Measurements from ENCODE around the gene SOCS1. TPM values are rescaled to one million over a fixed set of nuclear protein-coding genes. Genes with fewer than 3 reads are reported as not detected.
A peak's percentile ranks its signal among the peaks of the same experiment; 100 is the strongest.

The SOCS1 gene
- total RNA-seq, 2 experiments from 2014 or later, result 127 to 133 TPM

GRCh38 chr16:11264155-11264832, 8.3 kb upstream of the SOCS1 start:
- no peaks in the 10 kb centered on the region for H3K27me3 Mint-ChIP-seq
- H3K36me3 Mint-ChIP-seq (ENCODE audit: low read depth), result no peaks in the 10 kb centered on the region
- no peaks in the 10 kb centered on the region for H3K9me3 Mint-ChIP-seq
- peaks cover 50% of the 10 kb centered on the region for H3K4me1 Mint-ChIP-seq
- H3K27ac Mint-ChIP-seq, result peak overlapping the region; percentile 91
- POLR2A ChIA-PET, result no interaction called here
- CTCF ChIA-PET, result interaction anchor here (1.0 to 1.3 kb wide), 4 partner anchors 8 to 108 kb away, joined by 3 to 5 read pairs (median 4); partner anchors contain the start of genes PRM3 and SOCS1
- H3K4me3 Mint-ChIP-seq, result peak overlapping the region; percentile 47
- DNase-seq, result no peak

- CTCF ChIA-PET, result interaction anchor here (0.7 to 1.3 kb wide), 4 partner anchors 10 to 295 kb away, joined by 3 to 5 read pairs (median 4); partner anchors contain the start of gene PRM3
- Mint-ChIP-seq H3K4me1 (peaks cover 56% of the 10 kb centered on the region), H3K9me3 (no peaks in the 10 kb centered on the region), H3K27ac (peak overlapping the region; percentile 91), H3K36me3 (ENCODE audit: low read depth) (no peaks in the 10 kb centered on the region), H3K27me3 (no peaks in the 10 kb centered on the region), H3K4me3 (peak overlapping the region; percentile 47)
- peak; percentile 72 for DNase-seq
- POLR2A ChIA-PET, result interaction anchor here (0.6 kb wide), 1 partner anchor 87 kb away, joined by 6 read pairs; no protein-coding TSS in a partner anchor
Observed at GRCh38 chr16:11263737-11264136, 7.7 kb upstream of the SOCS1 start.

GRCh38 chr16:11262915-11263314, 6.9 kb upstream of the SOCS1 start:
- Mint-ChIP-seq H3K27ac (peak overlapping the region; percentile 91), H3K36me3 (ENCODE audit: low read depth) (no peaks in the 10 kb centered on the region), H3K27me3 (no peaks in the 10 kb centered on the region), H3K9me3 (no peaks in the 10 kb centered on the region), H3K4me1 (peaks cover 63% of the 10 kb centered on the region), H3K4me3 (no peak overlapping the region)
- ChIA-PET CTCF (interaction anchor here (0.7 to 1.9 kb wide), 4 partner anchors 29 to 298 kb away, joined by 3 to 11 read pairs (median 4); no protein-coding TSS in a partner anchor), POLR2A (interaction anchor here (0.6 kb wide), 1 partner anchor 88 kb away, joined by 6 read pairs; no protein-coding TSS in a partner anchor)
- DNase-seq, result no peak

- ChIA-PET CTCF (interaction anchor here (0.6 to 7.2 kb wide), 5 partner anchors 9 to 296 kb away, joined by 3 to 72 read pairs (median 4); partner anchors contain the start of gene TNP2), POLR2A (no interaction called here)
- Mint-ChIP-seq H3K27ac (peak overlapping the region; percentile 58), H3K4me3 (no peak overlapping the region), H3K36me3 (ENCODE audit: low read depth) (peaks cover 2% of the 10 kb centered on the region), H3K9me3 (no peaks in the 10 kb centered on the region), H3K27me3 (no peaks in the 10 kb centered on the region), H3K4me1 (peaks cover 70% of the 10 kb centered on the region)
- no peak for DNase-seq
Observed at GRCh38 chr16:11260596-11260966, 4.6 kb upstream of the SOCS1 start.

- no peaks in the 10 kb centered on the region for H3K9me3 Mint-ChIP-seq
- no peaks in the 10 kb centered on the region for H3K27me3 Mint-ChIP-seq
- no peak overlapping the region for H3K4me3 Mint-ChIP-seq
- ChIA-PET POLR2A (no interaction called here), CTCF (interaction anchor here (0.6 to 7.2 kb wide), 7 partner anchors 9 to 296 kb away, joined by 3 to 72 read pairs (median 4); partner anchors contain the start of gene TNP2)
- peaks cover 4% of the 10 kb centered on the region for H3K36me3 Mint-ChIP-seq (ENCODE audit: low read depth)
- peak overlapping the region; percentile 87 for H3K27ac Mint-ChIP-seq
- H3K4me1 Mint-ChIP-seq, result peaks cover 65% of the 10 kb centered on the region
- no peak for DNase-seq
Observed at GRCh38 chr16:11259655-11260595, 3.9 kb upstream of the SOCS1 start.

GRCh38 chr16:11258553-11259492, 2.8 kb upstream of the SOCS1 start:
- DNase-seq, result peak; percentile 78
- ChIA-PET POLR2A (interaction anchor here (0.6 to 0.8 kb wide), 3 partner anchors 52 to 294 kb away, joined by 3 read pairs; no protein-coding TSS in a partner anchor), CTCF (interaction anchor here (0.5 to 7.2 kb wide), 14 partner anchors 9 to 301 kb away, joined by 3 to 72 read pairs (median 4); partner anchors contain the start of gene PRM3)
- H3K36me3 Mint-ChIP-seq (ENCODE audit: low read depth), result peaks cover 13% of the 10 kb centered on the region
- H3K9me3 Mint-ChIP-seq, result no peaks in the 10 kb centered on the region
- peaks cover 54% of the 10 kb centered on the region for H3K4me1 Mint-ChIP-seq
- H3K27me3 Mint-ChIP-seq, result no peaks in the 10 kb centered on the region
- peak overlapping the region; percentile 87 for H3K27ac Mint-ChIP-seq
- H3K4me3 Mint-ChIP-seq, result peak overlapping the region; percentile 59

- CTCF ChIA-PET, result interaction anchor here (0.8 to 7.2 kb wide), 21 partner anchors 10 to 299 kb away, joined by 3 to 72 read pairs (median 6); partner anchors contain the start of genes PRM3 and TNP2
- Mint-ChIP-seq H3K9me3 (no peaks in the 10 kb centered on the region), H3K36me3 (ENCODE audit: low read depth) (peaks cover 28% of the 10 kb centered on the region), H3K27me3 (no peaks in the 10 kb centered on the region), H3K4me3 (peak overlapping the region; percentile 96), H3K4me1 (peaks cover 43% of the 10 kb centered on the region), H3K27ac (peak overlapping the region; percentile 97)
- POLR2A ChIA-PET, result interaction anchor here (0.6 to 1.1 kb wide), 3 partner anchors 19 to 163 kb away, joined by 3 to 6 read pairs (median 3); no protein-coding TSS in a partner anchor
- peak; percentile 63 for DNase-seq
Observed at GRCh38 chr16:11257131-11257938, 1.3 kb upstream of the SOCS1 start.

- Mint-ChIP-seq H3K27ac (peak overlapping the region; percentile 97), H3K9me3 (no peaks in the 10 kb centered on the region), H3K27me3 (no peaks in the 10 kb centered on the region), H3K4me3 (peak overlapping the region; percentile 96), H3K4me1 (peaks cover 49% of the 10 kb centered on the region), H3K36me3 (ENCODE audit: low read depth) (peaks cover 34% of the 10 kb centered on the region)
- ChIA-PET POLR2A (interaction anchor here (0.6 to 2.6 kb wide), 12 partner anchors 20 to 291 kb away, joined by 3 to 23 read pairs (median 4); no protein-coding TSS in a partner anchor), CTCF (interaction anchor here (0.6 to 7.2 kb wide), 36 partner anchors 8 to 314 kb away, joined by 3 to 72 read pairs (median 6); partner anchors contain the start of genes DEXI, PRM3 and TNP2)
- DNase-seq, result peak; percentile 27
Observed at GRCh38 chr16:11256661-11257130, 692 bp upstream of the SOCS1 start.

GRCh38 chr16:11254913-11255736, 879 bp downstream of the SOCS1 start:
- Mint-ChIP-seq H3K4me1 (peaks cover 56% of the 10 kb centered on the region), H3K36me3 (ENCODE audit: low read depth) (peaks cover 48% of the 10 kb centered on the region), H3K27me3 (no peaks in the 10 kb centered on the region), H3K4me3 (peak overlapping the region; percentile 92), H3K27ac (peak overlapping the region; percentile 90), H3K9me3 (no peaks in the 10 kb centered on the region)
- peak; percentile 64 for DNase-seq
- ChIA-PET POLR2A (interaction anchor here (0.6 to 2.6 kb wide), 14 partner anchors 21 to 284 kb away, joined by 3 to 23 read pairs (median 5); no protein-coding TSS in a partner anchor), CTCF (interaction anchor here (0.6 to 7.2 kb wide), 46 partner anchors 9 to 366 kb away, joined by 3 to 72 read pairs (median 5); partner anchors contain the start of gene PRM3)

Data from activated CD4-positive, alpha-beta T cell treated with anti-CD3 and anti-CD28 coated beads, Interleukin-2, amount 10 ng/mL, durations not matched to agents 7 days and 5 days (primary cell).